GM12801 (cell line): ENCODE data around the gene ENKUR.

Experiments used
- TF ChIP-seq, protein P1 (sequence below): IDR thresholded peaks from one replicate; pipeline ENCODE4 v1.5.1; 2011; ENCODE audit warnings: control low read depth; ENCODE audit not compliant: insufficient read length; ENCODE audit errors: extremely low read depth

ENKUR gene

DNA sequence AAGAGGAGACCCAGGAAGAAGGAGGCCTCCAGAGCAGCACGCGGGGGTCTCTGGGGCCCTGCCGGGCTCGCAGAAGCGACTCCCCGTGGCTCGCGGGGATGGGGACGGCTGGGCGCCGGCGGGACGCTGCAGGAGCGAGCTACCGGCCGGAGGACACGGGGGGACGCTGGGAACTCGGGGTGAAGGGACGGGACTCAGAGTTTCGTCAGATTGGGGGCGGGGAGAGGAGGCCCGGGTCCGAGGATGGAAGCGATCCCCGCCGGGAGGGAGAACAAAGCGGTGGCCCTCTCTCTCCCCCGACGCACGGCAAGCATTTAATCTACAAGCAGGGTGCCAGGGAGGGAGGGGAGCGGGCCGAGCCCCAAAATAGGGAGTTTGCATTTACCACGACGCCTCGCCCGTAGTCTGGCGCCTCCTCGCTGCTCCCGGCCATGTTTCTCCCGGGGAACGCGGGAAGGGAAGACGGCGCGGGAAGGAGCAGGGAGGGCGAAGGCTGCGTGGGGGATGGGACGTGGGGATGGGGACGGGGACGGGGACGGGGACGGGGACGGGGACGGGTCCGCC, 63.7 kb downstream of the ENKUR start, which contains the start of gene PRTFDC1:
TSS of gene PRTFDC1 (minus strand) at position 464 of the 564 bp plus-strand sequence. CDS start at position 433, 31 bp downstream.
- TF ChIP-seq, protein P1, sequence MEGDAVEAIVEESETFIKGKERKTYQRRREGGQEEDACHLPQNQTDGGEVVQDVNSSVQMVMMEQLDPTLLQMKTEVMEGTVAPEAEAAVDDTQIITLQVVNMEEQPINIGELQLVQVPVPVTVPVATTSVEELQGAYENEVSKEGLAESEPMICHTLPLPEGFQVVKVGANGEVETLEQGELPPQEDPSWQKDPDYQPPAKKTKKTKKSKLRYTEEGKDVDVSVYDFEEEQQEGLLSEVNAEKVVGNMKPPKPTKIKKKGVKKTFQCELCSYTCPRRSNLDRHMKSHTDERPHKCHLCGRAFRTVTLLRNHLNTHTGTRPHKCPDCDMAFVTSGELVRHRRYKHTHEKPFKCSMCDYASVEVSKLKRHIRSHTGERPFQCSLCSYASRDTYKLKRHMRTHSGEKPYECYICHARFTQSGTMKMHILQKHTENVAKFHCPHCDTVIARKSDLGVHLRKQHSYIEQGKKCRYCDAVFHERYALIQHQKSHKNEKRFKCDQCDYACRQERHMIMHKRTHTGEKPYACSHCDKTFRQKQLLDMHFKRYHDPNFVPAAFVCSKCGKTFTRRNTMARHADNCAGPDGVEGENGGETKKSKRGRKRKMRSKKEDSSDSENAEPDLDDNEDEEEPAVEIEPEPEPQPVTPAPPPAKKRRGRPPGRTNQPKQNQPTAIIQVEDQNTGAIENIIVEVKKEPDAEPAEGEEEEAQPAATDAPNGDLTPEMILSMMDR: no peak

DNA sequence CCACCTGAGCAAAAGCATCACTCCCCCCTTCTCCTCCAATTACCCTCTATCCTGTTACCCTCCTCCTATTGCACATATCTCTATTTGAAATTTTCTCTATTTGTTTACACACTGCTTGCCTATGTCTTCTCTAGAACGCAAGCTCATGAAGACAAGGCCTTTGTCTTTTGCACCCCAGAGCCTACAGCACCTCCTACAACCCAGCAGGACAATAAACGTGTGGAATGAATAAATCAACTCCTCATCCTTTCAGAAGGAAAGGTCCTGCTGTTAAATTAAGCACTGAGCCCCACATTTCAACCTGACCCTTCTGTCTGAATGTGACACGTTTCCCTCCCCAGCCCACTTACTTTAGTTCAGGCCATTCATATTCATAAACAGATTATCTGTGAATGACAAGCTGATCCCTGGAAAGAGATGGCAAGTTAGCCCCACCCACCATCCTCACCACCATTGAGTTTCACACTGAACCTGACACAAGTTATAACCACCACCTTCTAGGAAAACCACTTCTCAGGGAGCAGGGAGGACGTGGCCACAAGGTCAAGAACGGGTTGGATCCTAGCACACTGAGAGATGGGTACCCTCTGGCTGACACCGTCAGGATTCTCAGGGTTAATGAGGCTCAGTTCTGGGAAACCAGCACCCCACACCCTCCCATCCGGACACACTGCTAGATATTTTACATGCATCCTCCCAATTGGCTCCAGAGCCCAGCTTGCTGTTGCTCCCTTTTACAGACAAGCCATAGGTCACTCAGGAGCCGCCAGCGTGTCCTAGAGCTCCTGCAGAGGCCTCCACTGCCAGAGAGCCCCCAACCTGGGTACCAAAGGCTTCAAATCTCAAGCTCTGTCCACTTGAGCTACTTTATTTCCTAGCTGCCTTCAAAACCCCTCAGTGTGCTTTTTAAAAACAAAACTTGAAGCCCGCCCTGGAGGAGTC, 64.5 kb downstream of the ENKUR start:
- TF ChIP-seq, protein P1: no peak

GRCh38 chr10:24950439-24950838, 65.5 kb downstream of the ENKUR start:
- TF ChIP-seq, protein P1: no peak

DNA sequence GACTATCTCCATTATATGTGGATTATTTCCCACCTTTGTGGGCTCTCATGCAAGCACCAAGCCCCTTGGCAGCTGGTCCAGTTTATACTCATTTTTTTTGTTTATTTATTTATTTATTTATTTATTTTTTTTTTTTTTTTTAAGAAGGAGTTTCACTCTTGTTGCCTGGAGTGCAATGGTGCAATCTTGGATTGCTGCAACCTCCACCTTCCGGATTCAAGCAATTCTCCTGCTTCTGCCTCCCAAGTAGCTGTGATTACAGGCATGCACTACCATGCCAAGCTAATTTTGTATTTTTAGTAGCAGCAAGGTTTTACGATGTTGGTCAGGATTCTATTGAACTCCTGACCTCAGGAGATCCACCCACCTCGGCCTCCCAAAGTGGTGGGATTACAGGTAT, 66.3 kb downstream of the ENKUR start:
- TF ChIP-seq, protein P1: no peak

GRCh38 chr10:24947304-24948097, 68.5 kb downstream of the ENKUR start:
- TF ChIP-seq, protein P1: no peak

DNA sequence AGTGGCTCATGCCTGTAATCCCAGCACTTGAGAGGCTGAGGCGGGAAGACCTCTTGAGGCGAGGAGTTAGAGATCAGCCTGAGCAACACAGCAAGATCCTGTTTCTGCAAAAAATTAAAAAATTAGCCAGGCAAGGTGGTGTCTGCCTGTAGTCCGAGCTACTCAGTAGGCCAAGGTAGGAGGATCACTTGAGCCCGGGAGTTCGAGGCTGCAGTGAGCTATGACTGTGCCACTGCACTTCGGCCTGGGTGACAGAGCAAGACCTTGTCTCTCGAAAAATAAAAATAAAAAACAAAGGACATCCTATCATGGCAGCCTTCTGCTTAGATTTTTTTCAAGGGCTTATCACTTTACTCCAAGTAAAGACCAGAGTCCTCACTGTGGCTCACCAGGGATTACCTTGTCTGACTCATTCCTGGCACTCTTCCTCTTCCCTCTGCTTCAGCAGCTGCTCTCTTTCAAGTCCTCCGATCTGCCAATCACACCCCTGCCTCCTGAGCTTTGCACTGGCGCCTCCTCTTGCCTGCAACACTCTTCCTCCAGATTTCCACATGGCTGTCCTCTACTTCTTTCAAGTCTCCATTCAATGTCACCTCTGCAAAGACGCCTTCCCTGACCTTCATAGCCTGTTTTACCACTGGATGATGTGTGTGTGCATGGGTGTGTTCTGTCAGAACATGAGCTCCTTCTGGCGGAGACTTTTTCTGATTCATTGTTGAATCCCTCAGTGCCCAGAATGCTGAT, 71.3 kb downstream of the ENKUR start:
- TF ChIP-seq, protein P1: no peak
